Measurements from ENCODE around the gene NINL.

NINL gene

DNA sequence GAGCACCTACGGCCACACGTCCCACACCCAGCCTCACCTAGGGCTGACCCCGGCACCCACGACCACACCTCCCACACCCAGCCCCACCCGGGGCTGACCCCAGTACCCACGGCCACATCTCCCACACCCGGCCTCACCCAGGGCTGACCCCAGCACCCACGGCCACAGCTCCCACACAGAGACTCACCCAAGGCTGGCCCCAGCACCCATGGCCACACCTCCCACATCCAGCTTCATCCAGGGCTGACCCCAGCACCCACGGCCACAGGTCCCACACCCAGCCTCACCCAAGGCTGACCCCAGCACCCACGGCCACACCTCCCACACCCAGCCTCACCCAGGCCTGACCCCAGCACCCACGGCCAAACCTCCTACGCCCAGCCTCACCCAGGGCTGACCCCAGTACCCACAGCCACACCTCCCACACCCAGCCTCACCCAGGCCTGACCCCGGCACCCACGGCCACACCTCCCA is 36.7 kb downstream of the NINL start:
- DNase-seq: no peak
- H3K27ac ChIP-seq: peak overlapping the region; percentile 89

DNA sequence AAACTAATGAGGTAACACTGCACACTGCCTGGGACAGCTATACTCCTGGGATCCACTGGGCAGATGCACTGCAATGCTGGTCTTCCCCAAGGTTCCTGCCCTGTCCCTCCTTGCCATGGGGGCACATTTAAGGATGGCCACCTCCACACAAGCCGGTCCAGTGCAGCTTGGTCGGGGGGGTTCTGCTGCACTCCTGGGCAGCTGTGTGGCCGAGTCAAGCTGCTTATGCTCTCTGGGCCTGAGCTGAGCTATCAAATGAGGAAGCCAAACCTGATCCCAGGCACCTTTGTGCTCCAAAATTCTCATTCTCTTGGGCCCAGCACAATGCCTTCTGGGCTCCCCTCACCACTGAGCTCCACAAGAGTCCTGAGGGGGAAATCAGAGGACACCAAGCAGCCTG is 37.3 kb downstream of the NINL start:
- Histone ChIP-seq H3K27ac (peak overlapping the region; percentile 89), H3K36me3 (peaks cover 8% of the 10 kb centered on the region; the same call in 1 of the 2 replicates), H3K9me3 (ENCODE audit: severe bottlenecking) (no peaks in the 10 kb centered on the region), H3K4me3 (ENCODE audit: low read depth, low read length) (no peak overlapping the region), H3K27me3 (ENCODE audit: insufficient read depth, low read depth, severe bottlenecking) (no peaks in the 10 kb centered on the region)
- DNase-seq: no peak
- TF ChIP-seq, protein P1, sequence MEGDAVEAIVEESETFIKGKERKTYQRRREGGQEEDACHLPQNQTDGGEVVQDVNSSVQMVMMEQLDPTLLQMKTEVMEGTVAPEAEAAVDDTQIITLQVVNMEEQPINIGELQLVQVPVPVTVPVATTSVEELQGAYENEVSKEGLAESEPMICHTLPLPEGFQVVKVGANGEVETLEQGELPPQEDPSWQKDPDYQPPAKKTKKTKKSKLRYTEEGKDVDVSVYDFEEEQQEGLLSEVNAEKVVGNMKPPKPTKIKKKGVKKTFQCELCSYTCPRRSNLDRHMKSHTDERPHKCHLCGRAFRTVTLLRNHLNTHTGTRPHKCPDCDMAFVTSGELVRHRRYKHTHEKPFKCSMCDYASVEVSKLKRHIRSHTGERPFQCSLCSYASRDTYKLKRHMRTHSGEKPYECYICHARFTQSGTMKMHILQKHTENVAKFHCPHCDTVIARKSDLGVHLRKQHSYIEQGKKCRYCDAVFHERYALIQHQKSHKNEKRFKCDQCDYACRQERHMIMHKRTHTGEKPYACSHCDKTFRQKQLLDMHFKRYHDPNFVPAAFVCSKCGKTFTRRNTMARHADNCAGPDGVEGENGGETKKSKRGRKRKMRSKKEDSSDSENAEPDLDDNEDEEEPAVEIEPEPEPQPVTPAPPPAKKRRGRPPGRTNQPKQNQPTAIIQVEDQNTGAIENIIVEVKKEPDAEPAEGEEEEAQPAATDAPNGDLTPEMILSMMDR (IDR thresholded peaks at IDR 0.05; ENCODE audit: low read depth, low read length): no peak

More for the DNA sequence above, 36.7 kb downstream of the NINL start:
- Histone ChIP-seq H3K27me3 (ENCODE audit: insufficient read depth, low read depth, severe bottlenecking) (no peaks in the 10 kb centered on the region), H3K4me3 (ENCODE audit: low read depth, low read length) (no peak overlapping the region), H3K9me3 (ENCODE audit: severe bottlenecking) (no peaks in the 10 kb centered on the region), H3K36me3 (peaks cover 8% of the 10 kb centered on the region; the same call in 1 of the 2 replicates)
- TF ChIP-seq, protein P1 (IDR thresholded peaks at IDR 0.05; ENCODE audit: low read depth, low read length): no peak

DNA sequence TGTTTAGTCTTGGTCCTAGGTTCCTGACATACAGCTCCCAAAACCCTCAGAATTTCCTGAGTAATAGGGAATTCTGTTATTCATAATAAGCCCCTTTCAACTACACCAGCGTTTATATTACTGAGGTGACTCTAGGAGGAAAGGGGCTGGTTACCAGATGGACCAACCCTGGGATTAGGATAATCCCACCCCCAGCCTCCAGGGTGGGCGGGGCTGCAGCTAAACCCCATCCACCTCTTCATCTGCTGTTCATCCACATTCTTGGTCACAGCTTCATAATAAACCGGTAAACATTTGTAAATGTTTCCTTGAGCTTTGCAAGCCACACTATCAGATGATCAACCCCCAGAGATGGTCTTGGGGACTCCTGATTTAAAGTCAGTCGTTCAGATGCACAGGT is 38.3 kb downstream of the NINL start:
- Histone ChIP-seq H3K4me3 (ENCODE audit: low read depth, low read length) (peak overlapping the region; percentile 31), H3K27me3 (ENCODE audit: insufficient read depth, low read depth, severe bottlenecking) (no peaks in the 10 kb centered on the region), H3K36me3 (peaks cover 8% of the 10 kb centered on the region; the same call in 1 of the 2 replicates), H3K27ac (peak overlapping the region; percentile 89), H3K9me3 (ENCODE audit: severe bottlenecking) (no peaks in the 10 kb centered on the region)
- TF ChIP-seq, protein P1 (IDR thresholded peaks at IDR 0.05; ENCODE audit: low read depth, low read length): no peak
- peak; percentile 89 for DNase-seq

DNA sequence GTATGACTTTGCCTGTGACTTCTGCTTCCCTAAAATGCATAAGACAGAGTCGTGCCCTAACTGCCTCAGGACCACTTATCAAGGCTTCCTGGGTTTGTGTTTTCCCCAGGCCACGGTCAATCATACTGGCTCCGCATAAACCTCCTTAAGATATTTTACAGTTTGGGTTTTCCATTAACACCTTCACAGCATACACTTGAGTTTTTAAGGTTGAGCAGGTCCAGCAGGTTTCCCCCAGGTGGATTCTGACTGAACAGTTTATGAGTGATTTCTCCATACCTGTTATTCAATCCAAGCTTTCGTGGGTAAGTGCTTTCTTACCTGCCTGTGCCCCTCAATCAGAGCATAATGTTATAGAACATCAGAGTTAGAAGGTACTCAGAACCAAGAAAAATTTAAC is 39.3 kb downstream of the NINL start:
- peaks cover 8% of the 10 kb centered on the region; the same call in 1 of the 2 replicates for H3K36me3 ChIP-seq
- peak overlapping the region; percentile 89 for H3K27ac ChIP-seq
- no peaks in the 10 kb centered on the region for H3K9me3 ChIP-seq (ENCODE audit: severe bottlenecking)
- H3K27me3 ChIP-seq (ENCODE audit: insufficient read depth, low read depth, severe bottlenecking): no peaks in the 10 kb centered on the region
- DNase-seq: no peak
- TF ChIP-seq, protein P1 (IDR thresholded peaks at IDR 0.05; ENCODE audit: low read depth, low read length): no peak
- H3K4me3 ChIP-seq (ENCODE audit: low read depth, low read length): no peak overlapping the region

DNA sequence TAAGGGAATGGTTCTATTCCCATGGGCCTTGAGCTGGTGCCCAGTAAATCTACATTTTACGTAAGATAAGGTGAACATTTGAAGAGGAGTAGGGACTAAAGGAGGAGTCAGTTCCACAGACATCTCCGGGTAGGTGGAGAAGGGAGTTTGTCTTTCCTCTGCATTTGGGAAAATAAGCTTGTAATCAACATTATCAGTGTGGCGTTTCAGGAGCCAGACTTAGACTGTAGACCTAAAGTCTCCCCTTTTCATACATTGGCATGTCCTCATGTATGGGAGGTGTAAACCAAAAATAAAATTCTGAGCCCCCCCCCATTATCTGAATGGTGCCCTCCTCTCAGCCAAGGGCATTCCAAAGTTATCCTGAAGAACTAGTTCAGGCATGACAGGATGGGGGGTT is 40.2 kb downstream of the NINL start:
- Histone ChIP-seq H3K4me3 (ENCODE audit: low read depth, low read length) (no peak overlapping the region; the same call in 1 of the 2 replicates), H3K27me3 (ENCODE audit: insufficient read depth, low read depth, severe bottlenecking) (no peaks in the 10 kb centered on the region), H3K36me3 (peaks cover 8% of the 10 kb centered on the region; the same call in 1 of the 2 replicates), H3K9me3 (ENCODE audit: severe bottlenecking) (no peaks in the 10 kb centered on the region), H3K27ac (peak overlapping the region; percentile 89)
- no peak for DNase-seq
- TF ChIP-seq, protein P1 (IDR thresholded peaks at IDR 0.05; ENCODE audit: low read depth, low read length): no peak

DNA sequence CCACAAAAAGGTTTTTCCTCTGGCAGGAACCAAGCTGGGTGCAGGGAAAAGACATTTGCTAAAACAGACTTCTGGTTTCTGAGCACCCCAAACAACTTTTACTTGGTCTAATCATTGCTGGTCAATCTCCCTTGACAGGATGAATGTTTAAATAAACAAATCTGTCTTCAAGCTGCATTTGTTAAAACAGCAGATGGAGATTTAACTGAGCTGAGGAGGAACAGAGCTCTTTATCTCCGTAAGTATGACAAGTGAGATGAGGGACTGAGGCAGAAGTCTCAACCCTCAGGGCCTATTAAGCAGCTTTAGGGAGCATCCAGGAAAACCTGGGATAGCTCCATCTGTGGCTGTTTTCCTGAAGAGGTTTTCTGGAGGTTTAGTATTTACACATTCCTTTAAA is 40.6 kb downstream of the NINL start:
- Histone ChIP-seq H3K4me3 (ENCODE audit: low read depth, low read length) (peak overlapping the region; percentile 9), H3K27me3 (ENCODE audit: insufficient read depth, low read depth, severe bottlenecking) (no peaks in the 10 kb centered on the region), H3K27ac (peak overlapping the region; percentile 89), H3K36me3 (peaks cover 8% of the 10 kb centered on the region; the same call in 1 of the 2 replicates), H3K9me3 (ENCODE audit: severe bottlenecking) (no peaks in the 10 kb centered on the region)
- DNase-seq: peak; percentile 72
- TF ChIP-seq, protein P1 (IDR thresholded peaks at IDR 0.05; ENCODE audit: low read depth, low read length): no peak

All from WERI-Rb-1 (cell line).